ENCODE results near the gene FANCD2OS. TPM values are rescaled to one million over a fixed set of nuclear protein-coding genes. Genes with fewer than 3 reads are reported as not detected.
"Not testable (repeated sequence)": the region's sequence is repeated elsewhere in the genome, so short reads cannot be mapped to it uniquely, and the experiment has no call there.

Gene FANCD2OS
- total and polyA plus RNA-seq, 2 donors (not counting 3 experiments of a cell fraction or from before 2014, with no cell fraction given): not detected

- no peaks in the 10 kb centered on the region for H3K9me3 ChIP-seq (replicated peaks; ENCODE audit: control insufficient read depth, insufficient read depth, low read length)
- CTCF ChIA-PET: interaction anchor here (1.1 kb wide), 1 partner anchor 12 kb away, joined by 3 read pairs; no protein-coding TSS in a partner anchor
- no peak overlapping the region for H3K4me2 ChIP-seq (ENCODE audit: insufficient read depth, low read length)
- TF ChIP-seq CTCF (IDR thresholded peaks at IDR 0.05; ENCODE audit: extremely low read depth in 1 of 2, insufficient read depth in 1 of 2, low read depth in 1 of 2, low read length in 2 of 2) (no peak), JUN (IDR thresholded peaks at IDR 0.05; ENCODE audit: borderline replicate concordance, insufficient read depth, insufficient read length, low read depth) (no peak), POLR2AphosphoS5 (IDR thresholded peaks at IDR 0.05; ENCODE audit: insufficient read depth, low read depth, low read length) (no peak), EZH2 (IDR thresholded peaks at IDR 0.05; ENCODE audit: borderline replicate concordance, low read depth, low read length, severe bottlenecking) (no peak), MAX (IDR thresholded peaks at IDR 0.05; ENCODE audit: insufficient read depth, insufficient read length) (no peak)
- BruUV-seq (replicated peaks): no TSS peak
- H3K79me2 ChIP-seq (ENCODE audit: control insufficient read depth, insufficient read depth, low read length): no peaks in the 10 kb centered on the region
- no peak overlapping the region for H3K9ac ChIP-seq (replicated peaks; ENCODE audit: extremely low read depth, insufficient read depth, low read length)
- no peaks in the 10 kb centered on the region for H4K20me1 ChIP-seq (replicated peaks; ENCODE audit: control insufficient read depth, extremely low read depth, insufficient read depth, low read length)
- no peak for DNase-seq (ENCODE audit: low read depth, low spot score)
- no peaks in the 10 kb centered on the region for H3K4me1 ChIP-seq (ENCODE audit: control insufficient read depth, extremely low read depth, insufficient read depth, low read length)
- H3K27ac ChIP-seq (ENCODE audit: insufficient read depth, low read depth, low read length): no peak overlapping the region
- H3K9me1 ChIP-seq (replicated peaks; ENCODE audit: control insufficient read depth, extremely low read depth, insufficient read depth, low read length): no peaks in the 10 kb centered on the region
- no peak overlapping the region for H3K4me3 ChIP-seq (replicated peaks in 1 of 3; ENCODE audit: insufficient read depth in 1 of 3, low read depth in 1 of 3, low read length in 3 of 3)
- no peaks in the 10 kb centered on the region for H3K36me3 ChIP-seq (ENCODE audit: control insufficient read depth in 2 of 2, extremely low read depth in 1 of 2, insufficient read depth in 2 of 2, low read length in 2 of 2)
- no peak for FAIRE-seq
- POLR2A ChIA-PET: no interaction called here
- H2AFZ ChIP-seq (ENCODE audit: low read depth, low read length): no peak overlapping the region
- dilution Hi-C loops (cut with MboI; ENCODE audit: extremely low pct_ligation_motif_present, low sequenced_read_pairs): no loop called here
- H3K27me3 ChIP-seq (ENCODE audit: control insufficient read depth in 2 of 2, insufficient read depth in 2 of 2, low read length in 2 of 2): no peaks in the 10 kb centered on the region
- intact Hi-C loops (cut with micrococcal nuclease): no loop called here
Observed at GRCh38 chr3:10136426-10137005, 28.5 kb upstream of the FANCD2OS start.

GRCh38 chr3:10135872-10136271 is 27.8 kb upstream of the FANCD2OS start:
- H3K79me2 ChIP-seq (ENCODE audit: control insufficient read depth, insufficient read depth, low read length); H3K9me1 ChIP-seq (replicated peaks; ENCODE audit: control insufficient read depth, extremely low read depth, insufficient read depth, low read length); H3K4me2 ChIP-seq (ENCODE audit: insufficient read depth, low read length); H3K9ac ChIP-seq (replicated peaks; ENCODE audit: extremely low read depth, insufficient read depth, low read length); DNase-seq (ENCODE audit: low read depth, low spot score); H4K20me1 ChIP-seq (replicated peaks; ENCODE audit: control insufficient read depth, extremely low read depth, insufficient read depth, low read length); H3K4me3 ChIP-seq (replicated peaks in 1 of 3; ENCODE audit: insufficient read depth in 1 of 3, low read depth in 1 of 3, low read length in 3 of 3); H3K9me3 ChIP-seq (replicated peaks; ENCODE audit: control insufficient read depth, insufficient read depth, low read length); intact Hi-C loops (cut with micrococcal nuclease); BruUV-seq (replicated peaks); H3K36me3 ChIP-seq (ENCODE audit: control insufficient read depth in 2 of 2, extremely low read depth in 1 of 2, insufficient read depth in 2 of 2, low read length in 2 of 2); H3K4me1 ChIP-seq (ENCODE audit: control insufficient read depth, extremely low read depth, insufficient read depth, low read length); dilution Hi-C loops (cut with MboI; ENCODE audit: extremely low pct_ligation_motif_present, low sequenced_read_pairs); H3K27ac ChIP-seq (ENCODE audit: insufficient read depth, low read depth, low read length); H2AFZ ChIP-seq (ENCODE audit: low read depth, low read length); FAIRE-seq; POLR2A ChIA-PET; H3K27me3 ChIP-seq (ENCODE audit: control insufficient read depth in 2 of 2, insufficient read depth in 2 of 2, low read length in 2 of 2): not testable (repeated sequence)
- CTCF ChIA-PET: interaction anchor here (0.7 to 0.8 kb wide), 2 partner anchors 70 to 190 kb away, joined by 3 read pairs; no protein-coding TSS in a partner anchor
